GM19238 (cell line): ENCODE results near the gene BCOR.

Source experiments
- DNase-seq: peaks from one replicate; pipeline ENCODE4 v3.0.0; 2011; ENCODE audit warnings: low spot score; ENCODE audit not compliant: insufficient read length

The BCOR gene

GRCh38 chrX:40097504-40098263, at the start of gene BCOR:
BCOR (minus strand) TSS chrX:40097958; CDS start chrX:40077929, 20,029 bp downstream.
- DNase-seq: no peak

- no peak for DNase-seq
Observed at GRCh38 chrX:40147126-40147952, 49.6 kb upstream of the BCOR start.

GRCh38 chrX:40146262-40147125, 48.7 kb upstream of the BCOR start:
- DNase-seq: no peak

- DNase-seq: no peak
Observed at GRCh38 chrX:40145923-40146261, 48.1 kb upstream of the BCOR start.

- DNase-seq: no peak
Observed at GRCh38 chrX:40145001-40145922, 47.5 kb upstream of the BCOR start.

- no peak for DNase-seq
Observed at GRCh38 chrX:40144576-40144975, 46.8 kb upstream of the BCOR start.

GRCh38 chrX:40143987-40144386, 46.2 kb upstream of the BCOR start:
- no peak for DNase-seq

- no peak for DNase-seq
Observed at GRCh38 chrX:40143001-40143400, 45.2 kb upstream of the BCOR start.

- DNase-seq: no peak
Observed at GRCh38 chrX:40142417-40142816, 44.7 kb upstream of the BCOR start.

GRCh38 chrX:40140706-40141499, 43.1 kb upstream of the BCOR start:
- no peak for DNase-seq

GRCh38 chrX:40132751-40133150, 35.0 kb upstream of the BCOR start:
- no peak for DNase-seq

- no peak for DNase-seq
Observed at GRCh38 chrX:40131654-40132337, 34.0 kb upstream of the BCOR start.

- no peak for DNase-seq
Observed at GRCh38 chrX:40130207-40130606, 32.4 kb upstream of the BCOR start.

GRCh38 chrX:40127052-40127451, 29.3 kb upstream of the BCOR start:
- no peak for DNase-seq

- no peak for DNase-seq
Observed at GRCh38 chrX:40122487-40122886, 24.7 kb upstream of the BCOR start.

GRCh38 chrX:40121618-40122017, 23.9 kb upstream of the BCOR start:
- no peak for DNase-seq

GRCh38 chrX:40120838-40121580, 23.3 kb upstream of the BCOR start:
- no peak for DNase-seq

GRCh38 chrX:40117715-40118285, 20.0 kb upstream of the BCOR start:
- no peak for DNase-seq
